PFSK-1 (cell line): ENCODE data around the gene TMEM63A.

Experiments
- FOXP2 ChIP-seq: optimal IDR thresholded peaks from 2 replicates; pipeline ENCODE3; 2011; ENCODE audit warnings: borderline replicate concordance, control low read depth, inconsistent platforms; ENCODE audit not compliant: insufficient read depth; ENCODE audit errors: extremely low read length, extremely low read depth
- POLR2AphosphoS5 ChIP-seq: IDR thresholded peaks from 2 replicates; pipeline ENCODE4 v1.6.1; 2012; ENCODE audit warnings: low read depth, mild to moderate bottlenecking, control low read depth, low read length, moderate library complexity
- SIN3A ChIP-seq: IDR thresholded peaks from 2 replicates; pipeline ENCODE4 v1.6.1; 2012; ENCODE audit warnings: mild to moderate bottlenecking, low read length, moderate library complexity, borderline replicate concordance; ENCODE audit not compliant: insufficient read depth
- TAF1 ChIP-seq: IDR thresholded peaks from 2 replicates; pipeline ENCODE4 v1.6.1; 2012; ENCODE audit warnings: low read length, control low read depth, borderline replicate concordance; ENCODE audit not compliant: insufficient read depth
- TF ChIP-seq, protein P1 (sequence below), 2 experiments: IDR thresholded peaks; 2 replicates each; pipeline versions ENCODE4 v1.6.1 to v1.8.0; 2011 to 2012; ENCODE audit warnings: low read depth in 2 of 2, low read length in 2 of 2, control low read depth in 1 of 2, inconsistent platforms in 1 of 2, mild to moderate bottlenecking in 1 of 2, moderate library complexity in 1 of 2; ENCODE audit not compliant: insufficient read depth in 1 of 2

DNA sequence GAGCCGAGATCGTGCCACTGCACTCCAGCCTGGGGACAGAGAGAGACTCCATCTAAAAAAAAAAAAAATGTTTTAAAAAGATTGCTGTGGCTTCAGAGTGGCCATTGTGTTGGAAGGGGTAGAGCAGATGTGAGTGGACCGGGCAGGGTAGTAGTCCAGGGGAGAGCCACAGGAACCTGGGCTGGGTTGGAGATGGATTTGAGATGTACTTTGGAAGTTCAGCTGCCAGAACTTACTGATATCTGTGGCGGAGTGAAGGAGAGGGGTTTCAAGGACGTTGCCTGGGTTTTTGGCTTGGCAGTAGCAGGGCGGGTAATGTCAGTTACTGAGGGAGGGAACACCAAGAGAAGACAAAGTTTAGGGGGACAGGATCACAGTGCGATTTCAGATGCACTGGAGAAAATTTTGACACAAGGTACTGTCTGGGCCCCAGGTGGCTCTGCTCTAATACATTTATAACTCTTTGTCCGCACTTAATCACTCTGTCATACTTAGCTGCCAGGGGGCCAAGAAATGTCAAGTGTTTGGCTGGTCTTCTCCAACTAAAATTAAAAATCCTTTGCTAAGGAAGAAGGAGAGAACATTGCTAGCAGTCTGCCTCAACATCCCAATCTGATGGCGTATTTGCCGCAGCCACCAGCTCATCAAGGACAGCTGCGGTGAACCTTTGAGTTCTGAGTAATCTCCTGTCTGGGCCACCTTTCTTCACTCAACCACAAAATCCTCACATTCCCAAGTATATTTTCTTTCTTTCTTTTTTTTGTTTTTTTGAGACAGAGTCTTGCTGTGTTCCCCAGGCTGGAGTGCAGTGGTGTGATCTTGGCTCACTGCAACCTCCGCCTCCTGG lies 62.6 kb downstream of the TMEM63A start:
- no peak for TF ChIP-seq SIN3A
- no peak for TF ChIP-seq POLR2AphosphoS5
- TF ChIP-seq, protein P1, sequence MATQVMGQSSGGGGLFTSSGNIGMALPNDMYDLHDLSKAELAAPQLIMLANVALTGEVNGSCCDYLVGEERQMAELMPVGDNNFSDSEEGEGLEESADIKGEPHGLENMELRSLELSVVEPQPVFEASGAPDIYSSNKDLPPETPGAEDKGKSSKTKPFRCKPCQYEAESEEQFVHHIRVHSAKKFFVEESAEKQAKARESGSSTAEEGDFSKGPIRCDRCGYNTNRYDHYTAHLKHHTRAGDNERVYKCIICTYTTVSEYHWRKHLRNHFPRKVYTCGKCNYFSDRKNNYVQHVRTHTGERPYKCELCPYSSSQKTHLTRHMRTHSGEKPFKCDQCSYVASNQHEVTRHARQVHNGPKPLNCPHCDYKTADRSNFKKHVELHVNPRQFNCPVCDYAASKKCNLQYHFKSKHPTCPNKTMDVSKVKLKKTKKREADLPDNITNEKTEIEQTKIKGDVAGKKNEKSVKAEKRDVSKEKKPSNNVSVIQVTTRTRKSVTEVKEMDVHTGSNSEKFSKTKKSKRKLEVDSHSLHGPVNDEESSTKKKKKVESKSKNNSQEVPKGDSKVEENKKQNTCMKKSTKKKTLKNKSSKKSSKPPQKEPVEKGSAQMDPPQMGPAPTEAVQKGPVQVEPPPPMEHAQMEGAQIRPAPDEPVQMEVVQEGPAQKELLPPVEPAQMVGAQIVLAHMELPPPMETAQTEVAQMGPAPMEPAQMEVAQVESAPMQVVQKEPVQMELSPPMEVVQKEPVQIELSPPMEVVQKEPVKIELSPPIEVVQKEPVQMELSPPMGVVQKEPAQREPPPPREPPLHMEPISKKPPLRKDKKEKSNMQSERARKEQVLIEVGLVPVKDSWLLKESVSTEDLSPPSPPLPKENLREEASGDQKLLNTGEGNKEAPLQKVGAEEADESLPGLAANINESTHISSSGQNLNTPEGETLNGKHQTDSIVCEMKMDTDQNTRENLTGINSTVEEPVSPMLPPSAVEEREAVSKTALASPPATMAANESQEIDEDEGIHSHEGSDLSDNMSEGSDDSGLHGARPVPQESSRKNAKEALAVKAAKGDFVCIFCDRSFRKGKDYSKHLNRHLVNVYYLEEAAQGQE (IDR thresholded peaks at IDR 0.05; ENCODE audit: insufficient read depth in 1 of 2, low read depth in 2 of 2, low read length in 2 of 2) = no peak
- no peak for TF ChIP-seq TAF1
- no peak for TF ChIP-seq FOXP2
